Testis (tissue), 2 donors: Measurements from ENCODE around the gene BANK1.

ENCODE experiments used
- POLR2A ChIP-seq: fragments of 450-650 bp; IDR thresholded peaks from one replicate; pipeline ENCODE4 v1.6.1; 2017; ENCODE audit warnings: antibody characterized with exemption, mild to moderate bottlenecking, moderate library complexity
- TF ChIP-seq, protein P1 (sequence below), 3 experiments: fragments of 450-650 bp in 2 of 3; fragments of 200-600 bp in 1 of 3; sonication (generic) in 1 of 3; IDR thresholded peaks; one replicate each; pipeline ENCODE4 v1.5.1; 2016 to 2019; ENCODE audit warnings: antibody characterized with exemption in 3 of 3, mild to moderate bottlenecking in 2 of 3, moderate library complexity in 1 of 3

DNA sequence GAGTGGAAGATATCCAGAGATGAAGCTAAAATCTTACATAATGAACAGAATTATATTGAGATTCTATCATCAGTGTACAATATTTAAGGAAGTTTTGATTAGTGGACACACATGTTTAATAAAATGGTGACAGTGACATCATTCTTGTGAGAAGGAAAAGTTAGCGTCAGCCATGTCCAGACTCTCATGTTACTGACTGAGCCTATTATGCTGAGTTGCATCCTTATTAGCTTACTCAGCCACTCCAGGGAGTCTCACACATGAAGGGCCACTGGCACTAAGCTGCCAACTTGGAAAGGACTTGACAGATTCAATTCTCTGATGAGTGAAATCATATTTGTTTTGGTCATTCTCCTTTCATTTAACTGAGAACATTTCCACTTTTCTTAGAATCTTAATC is 170.6 kb downstream of the BANK1 start:
- TF ChIP-seq, protein P1, sequence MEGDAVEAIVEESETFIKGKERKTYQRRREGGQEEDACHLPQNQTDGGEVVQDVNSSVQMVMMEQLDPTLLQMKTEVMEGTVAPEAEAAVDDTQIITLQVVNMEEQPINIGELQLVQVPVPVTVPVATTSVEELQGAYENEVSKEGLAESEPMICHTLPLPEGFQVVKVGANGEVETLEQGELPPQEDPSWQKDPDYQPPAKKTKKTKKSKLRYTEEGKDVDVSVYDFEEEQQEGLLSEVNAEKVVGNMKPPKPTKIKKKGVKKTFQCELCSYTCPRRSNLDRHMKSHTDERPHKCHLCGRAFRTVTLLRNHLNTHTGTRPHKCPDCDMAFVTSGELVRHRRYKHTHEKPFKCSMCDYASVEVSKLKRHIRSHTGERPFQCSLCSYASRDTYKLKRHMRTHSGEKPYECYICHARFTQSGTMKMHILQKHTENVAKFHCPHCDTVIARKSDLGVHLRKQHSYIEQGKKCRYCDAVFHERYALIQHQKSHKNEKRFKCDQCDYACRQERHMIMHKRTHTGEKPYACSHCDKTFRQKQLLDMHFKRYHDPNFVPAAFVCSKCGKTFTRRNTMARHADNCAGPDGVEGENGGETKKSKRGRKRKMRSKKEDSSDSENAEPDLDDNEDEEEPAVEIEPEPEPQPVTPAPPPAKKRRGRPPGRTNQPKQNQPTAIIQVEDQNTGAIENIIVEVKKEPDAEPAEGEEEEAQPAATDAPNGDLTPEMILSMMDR (IDR thresholded peaks at IDR 0.05), result no peak
- no peak for TF ChIP-seq POLR2A
